Omental fat pad (tissue), 4 donors: ENCODE data around the gene FBXL7. TPM values are rescaled to one million over a fixed set of nuclear protein-coding genes. Genes with fewer than 3 reads are reported as not detected.

Source experiments
- ATAC-seq: fragments of 150-250 bp; one replicate; pipeline ENCODE4 v1.9.1; 2016; ENCODE audit warnings: mild to moderate bottlenecking, moderate library complexity; ENCODE audit not compliant: low FRiP score
- DNase-seq: peaks from one replicate; pipeline ENCODE4 v3.0.0-alpha.2; 2019; ENCODE audit warnings: low spot score
- total RNA-seq, 4 donors: library from RNA; depleted of rRNA; stranded (reverse); fragments of >200 nt; gene quantifications; one replicate each; pipeline ENCODE4 v1.1.0, GENCODE V29; 2016
- TF ChIP-seq, protein P1 (sequence below), 3 donors: fragments of 450-650 bp; IDR thresholded peaks; one replicate each; pipeline ENCODE4 v1.5.1; 2016 to 2017; ENCODE audit warnings: antibody characterized with exemption in 3 of 3, mild to moderate bottlenecking in 3 of 3, moderate library complexity in 2 of 3

The FBXL7 gene
- total RNA-seq, 4 donors from 2014 or later, result 9.1 to 47.1 (median 17.1) TPM

DNA sequence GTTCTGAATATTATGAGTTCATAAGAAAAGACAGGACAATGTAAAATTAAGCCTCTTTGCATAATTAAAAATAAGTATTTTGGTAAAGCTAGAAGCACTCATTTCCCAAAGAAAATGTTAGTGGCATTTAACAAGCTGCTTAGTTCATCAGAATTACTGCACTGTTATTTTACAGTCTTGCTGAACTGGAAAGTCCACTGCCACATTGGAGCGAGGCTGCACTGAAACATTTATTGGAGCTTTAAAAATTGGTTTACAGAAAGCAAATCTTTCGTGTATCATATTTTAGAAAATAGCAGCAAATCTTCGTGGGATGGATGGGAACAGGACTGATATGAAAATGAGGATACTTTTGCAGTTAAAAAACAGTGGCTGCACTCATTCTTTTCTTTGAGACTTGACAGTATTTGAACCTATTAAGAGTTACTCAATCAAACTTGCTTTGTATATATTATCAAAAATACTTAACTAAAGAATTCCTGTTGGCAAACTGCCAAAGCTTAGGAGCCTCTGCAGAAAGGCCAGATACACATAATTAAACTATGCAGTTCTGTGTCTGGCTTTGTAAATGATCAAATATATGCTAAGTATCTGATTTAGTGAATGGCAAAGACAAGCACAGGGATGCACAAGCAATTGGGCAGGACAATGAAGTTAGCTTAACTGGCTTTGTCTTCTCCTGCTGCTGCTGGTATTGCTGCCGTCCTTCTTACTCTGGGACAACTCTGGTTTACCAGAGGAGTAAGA is 16.5 kb upstream of the FBXL7 start:
- TF ChIP-seq, protein P1, sequence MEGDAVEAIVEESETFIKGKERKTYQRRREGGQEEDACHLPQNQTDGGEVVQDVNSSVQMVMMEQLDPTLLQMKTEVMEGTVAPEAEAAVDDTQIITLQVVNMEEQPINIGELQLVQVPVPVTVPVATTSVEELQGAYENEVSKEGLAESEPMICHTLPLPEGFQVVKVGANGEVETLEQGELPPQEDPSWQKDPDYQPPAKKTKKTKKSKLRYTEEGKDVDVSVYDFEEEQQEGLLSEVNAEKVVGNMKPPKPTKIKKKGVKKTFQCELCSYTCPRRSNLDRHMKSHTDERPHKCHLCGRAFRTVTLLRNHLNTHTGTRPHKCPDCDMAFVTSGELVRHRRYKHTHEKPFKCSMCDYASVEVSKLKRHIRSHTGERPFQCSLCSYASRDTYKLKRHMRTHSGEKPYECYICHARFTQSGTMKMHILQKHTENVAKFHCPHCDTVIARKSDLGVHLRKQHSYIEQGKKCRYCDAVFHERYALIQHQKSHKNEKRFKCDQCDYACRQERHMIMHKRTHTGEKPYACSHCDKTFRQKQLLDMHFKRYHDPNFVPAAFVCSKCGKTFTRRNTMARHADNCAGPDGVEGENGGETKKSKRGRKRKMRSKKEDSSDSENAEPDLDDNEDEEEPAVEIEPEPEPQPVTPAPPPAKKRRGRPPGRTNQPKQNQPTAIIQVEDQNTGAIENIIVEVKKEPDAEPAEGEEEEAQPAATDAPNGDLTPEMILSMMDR (IDR thresholded peaks at IDR 0.05), result no peak
- DNase-seq, result no peak
- ATAC-seq, result no peak

DNA sequence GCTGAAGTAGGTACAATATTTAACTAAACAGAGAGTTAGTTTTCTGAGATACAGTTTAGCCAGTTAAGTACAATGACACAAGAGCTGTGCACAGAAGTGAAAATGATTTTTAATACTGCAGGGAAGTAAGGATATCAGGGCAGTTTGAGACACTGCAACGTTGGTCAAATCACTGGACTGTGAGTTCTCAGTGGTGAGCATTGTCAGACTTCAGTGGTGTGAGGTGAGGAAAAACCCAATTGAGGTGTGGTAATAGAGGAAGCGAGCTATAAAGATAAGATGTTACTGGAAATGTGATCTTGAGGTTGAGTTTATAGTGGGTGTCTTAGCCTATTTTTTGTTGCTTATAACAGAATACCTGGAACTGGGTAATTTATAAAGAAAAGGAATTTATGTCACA is 12.8 kb upstream of the FBXL7 start:
- TF ChIP-seq, protein P1 (IDR thresholded peaks at IDR 0.05), result no peak
- ATAC-seq (no peak), DNase-seq (no peak)

DNA sequence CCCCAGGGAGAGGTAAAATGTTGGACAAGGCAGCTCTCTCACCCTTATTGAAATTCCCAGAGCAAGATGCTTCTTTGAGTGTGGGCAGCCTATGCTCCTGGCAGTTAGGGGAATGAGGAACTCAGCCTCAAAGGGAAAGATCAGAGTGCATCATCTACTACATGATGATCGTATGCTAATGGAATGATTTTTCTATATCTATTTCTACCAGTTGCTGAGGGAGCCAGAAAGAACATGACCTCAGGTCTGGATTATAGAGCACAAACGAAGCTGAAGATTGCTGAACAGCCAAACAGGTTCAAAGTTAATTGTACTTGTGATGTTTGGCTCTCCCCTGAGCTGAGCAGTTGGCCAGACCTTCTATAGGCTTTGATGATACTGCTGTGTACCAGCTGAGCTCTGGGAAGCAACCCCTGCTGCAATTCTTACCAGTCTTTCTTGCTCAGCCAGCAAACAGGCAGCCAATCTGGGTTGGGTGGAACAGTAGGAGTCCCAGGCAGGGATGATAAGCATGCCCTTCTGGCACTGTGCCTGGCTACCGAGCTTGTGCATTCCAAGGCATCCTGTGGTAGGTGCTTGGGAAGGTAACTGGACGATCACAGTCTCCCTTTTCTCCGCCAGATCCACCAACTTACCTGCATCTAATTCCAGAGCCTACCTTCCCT is 10.3 kb upstream of the FBXL7 start:
- TF ChIP-seq, protein P1 (IDR thresholded peaks at IDR 0.05), result no peak
- DNase-seq (no peak), ATAC-seq (no peak)

DNA sequence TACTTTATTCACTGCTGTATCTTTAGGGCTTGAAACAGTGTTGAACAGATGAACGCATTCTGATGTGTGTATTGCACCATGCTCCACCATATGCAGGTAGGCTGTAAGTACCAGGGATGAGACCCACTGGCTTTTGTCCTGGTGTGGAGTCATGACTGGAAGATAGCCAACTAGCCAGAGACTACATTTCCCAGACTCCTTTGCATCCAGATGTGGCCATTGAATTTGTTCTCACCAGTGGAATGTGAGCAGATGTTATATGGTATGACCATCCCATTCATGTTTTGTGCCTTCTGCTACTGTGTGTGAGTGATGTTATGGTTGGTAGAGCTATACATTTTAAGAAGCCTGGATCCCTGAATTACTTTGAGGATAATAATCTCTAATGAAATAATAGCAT is 7.4 kb upstream of the FBXL7 start:
- TF ChIP-seq, protein P1 (IDR thresholded peaks at IDR 0.05), result no peak
- DNase-seq (no peak), ATAC-seq (no peak)

DNA sequence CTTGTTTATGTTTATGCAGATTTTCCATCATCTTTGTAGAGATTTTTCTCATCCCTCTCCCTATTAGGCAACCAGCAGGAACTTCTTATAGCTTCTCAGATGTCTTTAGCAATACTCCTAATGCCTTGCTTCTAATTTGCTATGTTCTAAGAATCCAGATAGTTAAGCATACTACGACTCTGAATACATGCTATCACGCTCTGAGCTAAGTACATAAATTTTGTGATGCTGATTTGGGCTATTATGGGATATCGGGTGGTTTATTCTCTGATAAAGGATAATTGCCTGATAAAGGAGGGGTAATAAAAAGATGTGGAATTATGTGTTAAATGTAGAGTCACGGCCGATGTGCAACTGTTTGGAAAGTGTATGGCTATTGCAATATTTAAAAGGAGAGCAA is 6.5 kb upstream of the FBXL7 start:
- DNase-seq (no peak), ATAC-seq (no peak)
- TF ChIP-seq, protein P1 (IDR thresholded peaks at IDR 0.05), result no peak

DNA sequence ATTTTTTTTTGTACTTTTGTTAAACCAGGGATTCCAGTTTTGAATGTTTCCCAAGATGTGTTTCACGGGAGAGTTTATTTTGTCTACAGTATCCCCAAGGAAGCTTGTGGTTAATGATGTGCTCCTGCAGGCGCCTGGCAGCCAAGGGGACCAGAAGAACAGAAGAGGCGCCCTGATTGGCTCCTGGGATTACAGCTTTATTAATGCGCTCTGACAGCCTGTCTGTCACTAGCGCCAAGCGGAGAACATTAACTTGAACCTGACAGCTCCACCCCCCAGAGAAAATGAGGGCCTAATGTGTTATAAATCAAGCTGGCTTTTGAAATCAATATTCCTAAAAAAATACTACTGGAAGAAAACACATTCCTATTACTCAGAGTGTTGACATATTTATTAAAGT is 5.0 kb upstream of the FBXL7 start:
- TF ChIP-seq, protein P1 (IDR thresholded peaks at IDR 0.05), result no peak
- no peak for ATAC-seq

DNA sequence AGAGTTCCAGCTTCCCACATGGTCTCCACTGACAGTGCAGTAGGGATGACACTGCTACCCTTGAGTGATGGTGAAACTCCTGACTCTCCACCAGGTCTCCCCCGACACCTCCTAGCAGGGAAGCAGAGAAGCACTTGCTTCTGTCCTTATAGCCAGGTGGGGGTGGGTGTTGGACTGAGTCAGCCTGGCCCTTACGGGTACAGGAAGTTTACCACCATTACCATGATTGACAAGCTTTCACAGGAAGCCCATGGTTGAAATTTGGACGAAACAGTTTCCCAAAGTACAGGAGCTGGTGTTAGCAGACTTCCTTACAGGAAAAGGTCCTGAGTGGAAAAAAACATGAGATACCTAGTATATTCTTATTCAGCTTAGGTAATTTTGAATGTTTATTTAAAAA is 3.1 kb upstream of the FBXL7 start:
- TF ChIP-seq, protein P1 (IDR thresholded peaks at IDR 0.05), result no peak
- ATAC-seq (no peak), DNase-seq (no peak)

More for the DNA sequence above, 5.0 kb upstream of the FBXL7 start:
- no peak for DNase-seq
